B cell (primary cell): ENCODE data around the gene LRRC8A. TPM values are rescaled to one million over a fixed set of nuclear protein-coding genes. Genes with fewer than 3 reads are reported as not detected.

Experiments
- ATAC-seq: fragments of 200-7000 bp; cut with Tn5 transposase; one replicate; pipeline ENCODE4 v1.10.0; 2021; ENCODE audit warnings: low read depth, mild to moderate bottlenecking, moderate number of reproducible peaks, moderate library complexity
- CTCF ChIA-PET: fragments of 350-600 bp; sonication (Branson Sonifier 250); formaldehyde crosslinking; loops from one replicate; lab custom pipeline; 2021; ENCODE audit warnings: antibody characterized with exemption, inconsistent platforms; lab: Charles Lee
- POLR2A ChIA-PET: fragments of 350-600 bp; sonication (Branson Sonifier 250); formaldehyde crosslinking; loops from one replicate; lab custom pipeline; 2021; ENCODE audit warnings: antibody characterized with exemption; lab: Charles Lee
- DNase-seq: peaks from one replicate; pipeline ENCODE4 v3.0.0; 2013
- H2AFZ ChIP-seq: 2 replicates; pipeline ENCODE4 v1.6.1; 2012; ENCODE audit warnings: mild to moderate bottlenecking, low read depth, low read length; ENCODE audit not compliant: insufficient read depth, poor library complexity, severe bottlenecking
- H3K27ac ChIP-seq, 2 donors: 1 replicate in 1 of 2; 2 replicates in 1 of 2; pipeline ENCODE4 v1.5.1; 2012 to 2013; ENCODE audit warnings: low read length in 2 of 2, mild to moderate bottlenecking in 2 of 2, moderate library complexity in 1 of 2
- H3K27me3 ChIP-seq, 4 experiments: fragments of 200-600 bp in 1 of 4; sonication (generic) in 1 of 4; replicated peaks in 1 of 4; 1 replicate in 2 of 4; 2 replicates in 2 of 4; pipeline versions ENCODE4 v1.6.1 to v1.7.0; 2013 to 2016; ENCODE audit warnings: low read length in 3 of 4, mild to moderate bottlenecking in 2 of 4, mixed read lengths in 1 of 4, moderate library complexity in 1 of 4; ENCODE audit not compliant: insufficient read depth in 4 of 4, control insufficient read depth in 3 of 4; ENCODE audit errors: control extremely low read depth in 1 of 4
- H3K36me3 ChIP-seq, 2 experiments: replicated peaks in 1 of 2; 1 replicate in 1 of 2; 2 replicates in 1 of 2; pipeline versions ENCODE4 v1.6.1 to v1.7.1; 2013; ENCODE audit warnings: low read length in 1 of 2; ENCODE audit not compliant: insufficient read depth in 2 of 2, control insufficient read depth in 1 of 2; ENCODE audit errors: control extremely low read depth in 1 of 2, extremely low read depth in 1 of 2
- H3K4me1 ChIP-seq, 2 donors: fragments of 200-600 bp in 1 of 2; sonication (generic) in 1 of 2; 1 replicate in 1 of 2; 2 replicates in 1 of 2; pipeline versions ENCODE4 v1.5.1 to v1.6.1; 2013 to 2017; ENCODE audit warnings: low read length in 2 of 2; ENCODE audit not compliant: control insufficient read depth in 2 of 2, insufficient read depth in 2 of 2
- H3K4me2 ChIP-seq: replicated peaks from 2 replicates; pipeline ENCODE3; 2012; ENCODE audit warnings: mild to moderate bottlenecking, low read depth, low read length; ENCODE audit not compliant: poor library complexity, severe bottlenecking
- H3K4me3 ChIP-seq, 5 experiments: fragments of 200-600 bp in 1 of 5; sonication (generic) in 1 of 5; 1 replicate in 3 of 5; 2 replicates in 2 of 5; pipeline versions ENCODE4 v1.5.1 to v1.7.0; 2011 to 2016; ENCODE audit warnings: low read length in 4 of 5, mild to moderate bottlenecking in 4 of 5, low read depth in 2 of 5, control low read depth in 1 of 5, moderate library complexity in 1 of 5; ENCODE audit not compliant: insufficient read depth in 1 of 5; ENCODE audit errors: control extremely low read depth in 1 of 5, extremely low read depth in 1 of 5
- H3K79me2 ChIP-seq: fragments of 200-600 bp; sonication (generic); one replicate; pipeline ENCODE4 v1.6.0; 2016; ENCODE audit warnings: low read length; ENCODE audit not compliant: control insufficient read depth, insufficient read depth
- H3K9ac ChIP-seq: fragments of 200-600 bp; sonication (generic); 2 replicates; pipeline ENCODE4 v1.6.1; 2017; ENCODE audit warnings: mild to moderate bottlenecking, low read length, moderate library complexity
- H3K9me3 ChIP-seq, 3 donors: one replicate each; pipeline versions ENCODE4 v1.6.1 to v1.7.1; 2013; ENCODE audit warnings: low read length in 2 of 3; ENCODE audit not compliant: control insufficient read depth in 2 of 3, insufficient read depth in 1 of 3; ENCODE audit errors: control extremely low read depth in 1 of 3
- H4K20me1 ChIP-seq: 2 replicates; pipeline ENCODE4 v1.6.0; 2012; ENCODE audit warnings: mild to moderate bottlenecking, low read length; ENCODE audit not compliant: insufficient read depth, control insufficient read depth, poor library complexity, severe bottlenecking
- H3K27ac Mint-ChIP-seq: one replicate; pipeline ENCODE4 v1.8.0; 2021; ENCODE audit warnings: mixed read lengths
- H3K27me3 Mint-ChIP-seq: one replicate; pipeline ENCODE4 v1.8.0; 2021; ENCODE audit warnings: mixed read lengths
- H3K4me1 Mint-ChIP-seq: one replicate; pipeline ENCODE4 v1.8.0; 2021; ENCODE audit warnings: mixed read lengths
- H3K4me3 Mint-ChIP-seq: one replicate; pipeline ENCODE4 v1.8.0; 2021; ENCODE audit warnings: mixed read lengths
- H3K9me3 Mint-ChIP-seq: one replicate; pipeline ENCODE4 v1.8.0; 2022; ENCODE audit warnings: mixed read lengths; ENCODE audit not compliant: insufficient read depth
- CTCF ChIP-seq: fragments of 200-600 bp; IDR thresholded peaks from one replicate; pipeline ENCODE4 v1.8.0; 2022; ENCODE audit warnings: antibody characterized with exemption, mild to moderate bottlenecking
- EZH2 ChIP-seq: IDR thresholded peaks from 2 replicates; pipeline ENCODE4 v1.6.1; 2012; ENCODE audit warnings: borderline replicate concordance, low read depth, mild to moderate bottlenecking, moderate library complexity, low read length; ENCODE audit not compliant: insufficient read depth, poor library complexity, severe bottlenecking
- WGBS: methylation state at CpG from one replicate; pipeline ENCODE4 v1.1.5; 2013; ENCODE audit warnings: missing lambda C conversion rate; ENCODE audit not compliant: insufficient coverage; 5-methylcytosine and 5-hydroxymethylcytosine counted together
- intact Hi-C: fragments of 100-400 bp; cut with micrococcal nuclease; formaldehyde crosslinking; loops from one replicate; pipeline ENCODE4 v1.10.0; 2022
- polyA plus RNA-seq: library from polyadenylated mRNA; depleted of rRNA; stranded (reverse); fragments of >200 nt; gene quantifications from 2 replicates; pipeline ENCODE4 v1.2.3, GENCODE V29; 2012
- total RNA-seq, 2 donors: library from RNA; stranded (reverse); fragments of 120-200 nt in 1 of 2; gene quantifications; 1 replicate in 1 of 2; 2 replicates in 1 of 2; pipeline versions ENCODE4 v1.2.3 to v1.2.4, GENCODE V29; 2013 to 2022

LRRC8A gene
- total and polyA plus RNA-seq, 2 donors (not counting 1 experiment from before 2014, with no cell fraction given): 13.1 to 14.5 TPM

- no peaks in the 10 kb centered on the region for H3K4me1 ChIP-seq
- H2AFZ ChIP-seq: no peak overlapping the region
- no peaks in the 10 kb centered on the region for H3K79me2 ChIP-seq
- no peaks in the 10 kb centered on the region for H3K36me3 ChIP-seq
- ChIA-PET CTCF (interaction anchor here (2.5 kb wide), 1 partner anchor 10 kb away, joined by 10 read pairs; no protein-coding TSS in a partner anchor), POLR2A (interaction anchor here (0.6 kb wide), 1 partner anchor 162 kb away, joined by 3 read pairs; no protein-coding TSS in a partner anchor)
- H3K9ac ChIP-seq: no peak overlapping the region
- no peaks in the 10 kb centered on the region for H3K4me1 Mint-ChIP-seq
- H4K20me1 ChIP-seq: no peaks in the 10 kb centered on the region
- H3K27me3 ChIP-seq: no peaks in the 10 kb centered on the region
- H3K27me3 Mint-ChIP-seq: no peaks in the 10 kb centered on the region
- H3K4me2 ChIP-seq: no peak overlapping the region
- no peak for DNase-seq
- ATAC-seq: no peak
- H3K27ac Mint-ChIP-seq: no peak overlapping the region
- no peaks in the 10 kb centered on the region for H3K9me3 Mint-ChIP-seq
- TF ChIP-seq CTCF: no peak
- TF ChIP-seq EZH2: no peak
- no peak overlapping the region for H3K27ac ChIP-seq
- intact Hi-C loops: no loop called here
- H3K9me3 ChIP-seq: no peaks in the 10 kb centered on the region
- no peak overlapping the region for H3K4me3 ChIP-seq
- WGBS: 100% methylated on average over 4 of the region's 9 CpGs
- no peak overlapping the region for H3K4me3 Mint-ChIP-seq
These were observed 55.6 kb downstream of the LRRC8A start for GRCh38 chr9:128937310-128938165.

- DNase-seq (no peak), ATAC-seq (no peak)
- Histone ChIP-seq H3K27me3 (no peaks in the 10 kb centered on the region), H3K27ac (no peak overlapping the region), H3K4me3 (no peak overlapping the region), H3K9ac (no peak overlapping the region), H2AFZ (no peak overlapping the region), H3K4me2 (no peak overlapping the region), H3K4me1 (no peaks in the 10 kb centered on the region), H3K36me3 (no peaks in the 10 kb centered on the region), H4K20me1 (no peaks in the 10 kb centered on the region), H3K9me3 (no peaks in the 10 kb centered on the region), H3K79me2 (no peaks in the 10 kb centered on the region)
- CTCF ChIA-PET: no interaction called here
- Mint-ChIP-seq H3K27ac (no peak overlapping the region), H3K4me3 (no peak overlapping the region), H3K9me3 (no peaks in the 10 kb centered on the region), H3K4me1 (no peaks in the 10 kb centered on the region), H3K27me3 (no peaks in the 10 kb centered on the region)
- TF ChIP-seq EZH2 (no peak), CTCF (no peak)
- 90% methylated on average over 11 of the region's 15 CpGs for WGBS
- intact Hi-C loops: loop anchor here (10.0 kb wide), 1 partner anchor 684 kb away; the partner anchor contains the start of genes C9orf50 and NTMT1
- POLR2A ChIA-PET: no interaction called here
These were observed 58.5 kb downstream of the LRRC8A start for GRCh38 chr9:128940271-128940921.
